ENCODE data around the gene ACAP3. TPM values are rescaled to one million over a fixed set of nuclear protein-coding genes. Genes with fewer than 3 reads are reported as not detected.
A peak's percentile ranks its signal among the peaks of the same experiment; 100 is the strongest.

Gene ACAP3
- total and polyA plus RNA-seq, 4 donors = 18.7 to 62.8 (median 37.8) TPM

- Histone ChIP-seq H3K9ac (ENCODE audit: insufficient read depth in 1 of 2, low read length in 2 of 2) (no peak overlapping the region), H3K9me3 (ENCODE audit: control insufficient read depth in 4 of 4, insufficient read depth in 3 of 4, low read length in 3 of 4) (peaks cover 0 to 5% (median 0%) of the 10 kb centered on the region in 4 donors), H3K4me3 (no peak overlapping the region), H3K27ac (ENCODE audit: low read depth in 1 of 2, low read length in 1 of 2) (no peak overlapping the region), H3K27me3 (ENCODE audit: control insufficient read depth in 3 of 3, insufficient read depth in 3 of 3, low read length in 2 of 3) (no peaks in the 10 kb centered on the region), H3K4me1 (ENCODE audit: control insufficient read depth in 5 of 5, insufficient read depth in 5 of 5, low read length in 5 of 5) (peaks cover 0 to 12% (median 0%) of the 10 kb centered on the region in 5 donors), H3K36me3 (ENCODE audit: control insufficient read depth in 4 of 4, insufficient read depth in 4 of 4, low read length in 4 of 4) (peaks cover 6 to 55% (median 14%) of the 10 kb centered on the region in 4 donors)
- TF ChIP-seq CTCF (IDR thresholded peaks at IDR 0.05; ENCODE audit: control extremely low read depth, extremely low read depth) = no peak
- WGBS, 2 donors = 82 to 89% methylated on average over 8 of the region's 8 CpGs
- DNase-seq (no peak), ATAC-seq (ENCODE audit: insufficient read depth, low FRiP score) (no peak)
Measured at GRCh38 chr1:1262758-1263157, 45.0 kb downstream of the ACAP3 start.

GRCh38 chr1:1262071-1262470 is 45.7 kb downstream of the ACAP3 start:
- H3K36me3 ChIP-seq (ENCODE audit: control insufficient read depth in 4 of 4, insufficient read depth in 4 of 4, low read length in 4 of 4) = peaks cover 6 to 52% (median 14%) of the 10 kb centered on the region in 4 donors
- H3K27ac ChIP-seq (ENCODE audit: low read depth in 1 of 2, low read length in 1 of 2) = no peak overlapping the region
- no peak for DNase-seq
- no peak for TF ChIP-seq CTCF (IDR thresholded peaks at IDR 0.05; ENCODE audit: control extremely low read depth, extremely low read depth)
- H3K27me3 ChIP-seq (ENCODE audit: control insufficient read depth in 3 of 3, insufficient read depth in 3 of 3, low read length in 2 of 3) = no peaks in the 10 kb centered on the region
- H3K9ac ChIP-seq (ENCODE audit: insufficient read depth in 1 of 2, low read length in 2 of 2) = no peak overlapping the region
- H3K4me3 ChIP-seq = no peak overlapping the region
- 97% methylated on average over 17 of the region's 17 CpGs for WGBS, 2 donors
- H3K4me1 ChIP-seq (ENCODE audit: control insufficient read depth in 5 of 5, insufficient read depth in 5 of 5, low read length in 5 of 5) = peaks cover 0 to 10% (median 0%) of the 10 kb centered on the region in 5 donors
- peaks cover 0 to 5% (median 0%) of the 10 kb centered on the region in 4 donors for H3K9me3 ChIP-seq (ENCODE audit: control insufficient read depth in 4 of 4, insufficient read depth in 3 of 4, low read length in 3 of 4)
- no peak for ATAC-seq (ENCODE audit: insufficient read depth, low FRiP score)

GRCh38 chr1:1260843-1261560 is 46.7 kb downstream of the ACAP3 start:
- peaks cover 0 to 5% (median 0%) of the 10 kb centered on the region in 4 donors for H3K9me3 ChIP-seq (ENCODE audit: control insufficient read depth in 4 of 4, insufficient read depth in 3 of 4, low read length in 3 of 4)
- ATAC-seq (ENCODE audit: insufficient read depth, low FRiP score) (no peak), DNase-seq (no peak)
- H3K4me3 ChIP-seq = no peak overlapping the region
- H3K9ac ChIP-seq (ENCODE audit: insufficient read depth in 1 of 2, low read length in 2 of 2) = no peak overlapping the region
- WGBS, 2 donors = 54 to 57% methylated on average over 16 of the region's 16 CpGs
- peak overlapping the region in 1 of 2 donors; percentile 51 for H3K27ac ChIP-seq (ENCODE audit: low read depth in 1 of 2, low read length in 1 of 2)
- H3K27me3 ChIP-seq (ENCODE audit: control insufficient read depth in 3 of 3, insufficient read depth in 3 of 3, low read length in 2 of 3) = no peaks in the 10 kb centered on the region
- no peak for TF ChIP-seq CTCF (IDR thresholded peaks at IDR 0.05; ENCODE audit: control extremely low read depth, extremely low read depth)
- H3K36me3 ChIP-seq (ENCODE audit: control insufficient read depth in 4 of 4, insufficient read depth in 4 of 4, low read length in 4 of 4) = peaks cover 6 to 56% (median 14%) of the 10 kb centered on the region in 4 donors
- peaks cover 0 to 10% (median 0%) of the 10 kb centered on the region in 5 donors for H3K4me1 ChIP-seq (ENCODE audit: control insufficient read depth in 5 of 5, insufficient read depth in 5 of 5, low read length in 5 of 5)

Measured in lung (tissue), 12 donors.